HFFc6 (cell line): ENCODE data around the gene OR2F1. TPM values are rescaled to one million over a fixed set of nuclear protein-coding genes. Genes with fewer than 3 reads are reported as not detected.
A peak's percentile ranks its signal among the peaks of the same experiment; 100 is the strongest.

Source experiments
- DNase-seq: peaks from one replicate; pipeline ENCODE4 v3.0.0-alpha.2; 2018
- H3K27ac Mint-ChIP-seq: 2 replicates; pipeline ENCODE4 v1.8.0; 2020; ENCODE audit warnings: mild to moderate bottlenecking, mixed read lengths
- H3K27me3 Mint-ChIP-seq: 2 replicates; pipeline ENCODE4 v1.8.0; 2021; ENCODE audit warnings: mild to moderate bottlenecking, moderate library complexity, mixed read lengths; ENCODE audit not compliant: insufficient read depth
- H3K36me3 Mint-ChIP-seq: 2 replicates; pipeline ENCODE4 v1.8.0; 2021; ENCODE audit warnings: low read depth, mixed read lengths
- H3K4me1 Mint-ChIP-seq: 2 replicates; pipeline ENCODE4 v1.8.0; 2020; ENCODE audit warnings: low read depth, mixed read lengths
- H3K4me3 Mint-ChIP-seq: 2 replicates; pipeline ENCODE4 v1.8.0; 2020; ENCODE audit warnings: mild to moderate bottlenecking, moderate library complexity, mixed read lengths
- H3K9me3 Mint-ChIP-seq: 2 replicates; pipeline ENCODE4 v1.8.0; 2020; ENCODE audit warnings: mild to moderate bottlenecking, mixed read lengths
- CTCF ChIP-seq: fragments of 200-600 bp; sonication (generic); IDR thresholded peaks from 2 replicates; pipeline ENCODE4 v1.5.0; 2021; ENCODE audit warnings: antibody characterized with exemption, mild to moderate bottlenecking
- total RNA-seq, 6 experiments: library from RNA; stranded (reverse); fragmentation: NEBNext Ultra II Directional; extraction: Animal tissue kit (Norgen Biotek cat#: 25700); gene quantifications; 2 replicates in 1 of 6; 3 replicates in 5 of 6; pipeline ENCODE4 v1.2.3, GENCODE V29; 2021

OR2F1 gene
- total RNA-seq, 6 experiments from 2014 or later, result not detected

DNA sequence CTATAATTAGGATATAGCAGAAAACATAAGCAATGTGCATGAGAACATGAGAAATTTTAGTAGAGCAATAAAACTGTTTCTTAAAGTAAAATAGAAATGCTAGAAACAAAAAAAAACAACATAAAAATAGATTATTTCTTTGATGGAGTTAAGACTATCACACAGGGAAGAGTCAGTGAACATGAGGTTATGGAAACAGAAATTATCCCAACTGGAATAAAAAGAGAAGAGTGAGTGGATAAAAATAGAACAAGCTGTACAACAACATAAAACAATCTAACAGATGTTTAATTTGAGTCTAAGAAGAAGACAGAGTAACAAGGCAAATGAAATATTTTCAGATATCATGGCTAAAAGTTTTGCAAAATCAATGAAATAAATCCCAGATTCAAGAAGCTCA is 38.0 kb downstream of the OR2F1 start:
- Mint-ChIP-seq H3K9me3 (no peaks in the 10 kb centered on the region; the same call in 1 of the 2 replicates), H3K4me3 (no peak overlapping the region), H3K27ac (no peak overlapping the region), H3K27me3 (no peaks in the 10 kb centered on the region), H3K36me3 (no peaks in the 10 kb centered on the region), H3K4me1 (peaks cover 18% of the 10 kb centered on the region; the same call in 1 of the 2 replicates)
- DNase-seq, result no peak
- TF ChIP-seq CTCF, result no peak

DNA sequence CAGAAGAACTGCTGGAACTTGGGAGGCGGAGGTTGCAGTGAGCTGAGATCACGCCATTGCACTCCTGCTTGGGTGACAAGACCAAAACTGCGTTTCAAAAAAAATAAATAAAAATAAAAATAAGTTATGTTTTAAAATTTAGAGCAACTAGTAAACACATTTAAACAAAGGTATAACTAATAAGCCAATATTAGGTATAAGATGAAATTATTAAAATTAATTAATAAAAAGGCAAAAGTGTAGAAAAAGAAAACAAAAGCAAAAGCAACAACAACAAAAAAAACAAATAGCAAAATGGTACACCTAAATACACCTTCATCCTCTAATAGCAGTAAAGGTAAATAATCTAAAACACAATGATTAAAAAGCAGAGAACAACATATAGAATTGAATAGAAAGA is 39.3 kb downstream of the OR2F1 start:
- no peaks in the 10 kb centered on the region for H3K27me3 Mint-ChIP-seq
- no peak overlapping the region for H3K27ac Mint-ChIP-seq
- no peak overlapping the region for H3K4me3 Mint-ChIP-seq
- H3K9me3 Mint-ChIP-seq, result no peaks in the 10 kb centered on the region; the same call in 1 of the 2 replicates
- DNase-seq, result no peak
- no peak for TF ChIP-seq CTCF
- peaks cover 5% of the 10 kb centered on the region; the same call in 1 of the 2 replicates for H3K4me1 Mint-ChIP-seq
- no peaks in the 10 kb centered on the region for H3K36me3 Mint-ChIP-seq

- no peak within 1 kb of the TSS for H3K4me3 Mint-ChIP-seq
- no peaks in the 10 kb centered on the region for H3K9me3 Mint-ChIP-seq
- H3K36me3 Mint-ChIP-seq, result no peaks in the 10 kb centered on the region
- H3K27ac Mint-ChIP-seq, result no peak within 1 kb of the TSS
- H3K4me1 Mint-ChIP-seq, result peaks cover 7% of the 10 kb centered on the region; the same call in 1 of the 2 replicates
- DNase-seq, result no peak
- peaks cover 5% of the 10 kb centered on the region; the same call in 1 of the 2 replicates for H3K27me3 Mint-ChIP-seq
- no peak for TF ChIP-seq CTCF
These were observed 45.4 kb downstream of the OR2F1 start, which contains the start of gene OR6B1 for GRCh38 chr7:144000020-144000419. TSS of gene OR6B1 (plus strand) at chr7:144000320. CDS start at chr7:144003997, 3,677 bp downstream.

GRCh38 chr7:144001543-144001942 is 46.9 kb downstream of the OR2F1 start:
- peak overlapping the region; percentile 8; the same call in 1 of the 2 replicates for H3K27ac Mint-ChIP-seq
- peak overlapping the region; percentile 27 for H3K4me3 Mint-ChIP-seq
- TF ChIP-seq CTCF, result no peak
- peaks cover 5% of the 10 kb centered on the region; the same call in 1 of the 2 replicates for H3K27me3 Mint-ChIP-seq
- no peak for DNase-seq
- peaks cover 7% of the 10 kb centered on the region; the same call in 1 of the 2 replicates for H3K4me1 Mint-ChIP-seq
- H3K9me3 Mint-ChIP-seq, result no peaks in the 10 kb centered on the region
- H3K36me3 Mint-ChIP-seq, result no peaks in the 10 kb centered on the region

GRCh38 chr7:144004703-144005102 is 50.1 kb downstream of the OR2F1 start:
- peaks cover 7% of the 10 kb centered on the region; the same call in 1 of the 2 replicates for H3K4me1 Mint-ChIP-seq

More at GRCh38 chr7:144004703-144005102, 50.1 kb downstream of the OR2F1 start:
- H3K27ac Mint-ChIP-seq, result no peak overlapping the region
- no peak for DNase-seq
- H3K27me3 Mint-ChIP-seq, result peaks cover 5% of the 10 kb centered on the region; the same call in 1 of the 2 replicates
- H3K36me3 Mint-ChIP-seq, result peaks cover under 1% of the 10 kb centered on the region; the same call in 1 of the 2 replicates
- peaks cover 19% of the 10 kb centered on the region for H3K9me3 Mint-ChIP-seq
- no peak for TF ChIP-seq CTCF
- H3K4me3 Mint-ChIP-seq, result no peak overlapping the region
